ENCODE data around the gene SPEM2. TPM values are rescaled to one million over a fixed set of nuclear protein-coding genes. Genes with fewer than 3 reads are reported as not detected.

Gene SPEM2
- total and polyA plus RNA-seq, 2 of the 4 experiments (the other 2 are of a cell fraction): not detected

- TF ChIP-seq, protein P1, sequence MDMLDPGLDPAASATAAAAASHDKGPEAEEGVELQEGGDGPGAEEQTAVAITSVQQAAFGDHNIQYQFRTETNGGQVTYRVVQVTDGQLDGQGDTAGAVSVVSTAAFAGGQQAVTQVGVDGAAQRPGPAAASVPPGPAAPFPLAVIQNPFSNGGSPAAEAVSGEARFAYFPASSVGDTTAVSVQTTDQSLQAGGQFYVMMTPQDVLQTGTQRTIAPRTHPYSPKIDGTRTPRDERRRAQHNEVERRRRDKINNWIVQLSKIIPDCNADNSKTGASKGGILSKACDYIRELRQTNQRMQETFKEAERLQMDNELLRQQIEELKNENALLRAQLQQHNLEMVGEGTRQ (IDR thresholded peaks at IDR 0.05; ENCODE audit: low read depth, low read length): no peak
- TF ChIP-seq NFE2L2 (IDR thresholded peaks at IDR 0.05; ENCODE audit: low read depth, low read length): no peak
- TF ChIP-seq RCOR1 (IDR thresholded peaks at IDR 0.05; ENCODE audit: insufficient replicate concordance, low read length): no peak
Measured at GRCh38 chr17:7396147-7396546, 29.3 kb upstream of the SPEM2 start (continued).

DNA sequence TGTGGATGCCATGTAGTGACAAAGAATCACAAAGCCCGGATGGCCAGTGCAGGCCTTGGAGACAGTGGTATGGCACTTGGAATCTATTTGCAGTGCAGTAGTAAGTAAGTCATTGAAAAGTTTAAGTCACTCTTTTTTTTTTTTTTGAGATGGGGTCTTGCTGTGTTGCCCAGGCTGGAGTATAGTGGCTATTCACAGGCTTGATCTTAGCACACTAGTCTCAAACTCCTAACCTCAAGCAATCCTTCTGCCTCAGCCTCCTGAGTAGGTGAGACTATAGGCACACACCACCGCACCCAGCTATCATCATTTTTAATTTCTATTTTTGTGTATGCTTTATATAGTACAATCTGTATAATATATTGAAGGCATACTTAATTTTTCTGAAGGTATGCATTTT, 26.8 kb upstream of the SPEM2 start:
- no peak overlapping the region for H2BK5ac ChIP-seq (ENCODE audit: low read depth, low read length, poor library complexity, severe bottlenecking)
- no peak overlapping the region for H3K4me3 ChIP-seq (ENCODE audit: insufficient read depth, low read depth, low read length)
- no peak overlapping the region for H3K14ac ChIP-seq (replicated peaks; ENCODE audit: low read depth, low read length)
- BruUV-seq (replicated peaks): no TSS peak
- no peak overlapping the region for H3K23ac ChIP-seq (ENCODE audit: low read depth, low read length)
- H3K9me1 ChIP-seq (ENCODE audit: insufficient read depth, low read length): peaks cover 4% of the 10 kb centered on the region; the same call in 1 of the 2 replicates
- no peak overlapping the region for H4K91ac ChIP-seq (ENCODE audit: insufficient read depth, low read depth, low read length)
- intact Hi-C loops (cut with micrococcal nuclease): no loop called here
- no peak overlapping the region for H2BK20ac ChIP-seq (ENCODE audit: low read depth, low read length)
- H3K18ac ChIP-seq (ENCODE audit: low read depth, low read length): no peak overlapping the region
- H2AK5ac ChIP-seq (ENCODE audit: low read depth, low read length): no peak overlapping the region
- H3K36me3 ChIP-seq (ENCODE audit: control insufficient read depth, insufficient read depth, low read length): no peaks in the 10 kb centered on the region
- no peaks in the 10 kb centered on the region for H4K20me1 ChIP-seq (ENCODE audit: insufficient read depth, low read length)
- no peak for ATAC-seq (ENCODE audit: low read depth)
- H4K5ac ChIP-seq (ENCODE audit: low read depth, low read length): no peak overlapping the region
- CTCF ChIA-PET: interaction anchor here (0.6 kb wide), 1 partner anchor 43 kb away, joined by 5 read pairs; no protein-coding TSS in a partner anchor
- no peak overlapping the region for H3K4ac ChIP-seq (ENCODE audit: low read depth, low read length)
- H3K9me3 ChIP-seq (ENCODE audit: control insufficient read depth, insufficient read depth, low read length): no peaks in the 10 kb centered on the region
- H2BK120ac ChIP-seq (ENCODE audit: low read depth, low read length): no peak overlapping the region
- H3K56ac ChIP-seq (ENCODE audit: extremely low read depth, insufficient read depth, low read length): no peak overlapping the region
- H4K8ac ChIP-seq (ENCODE audit: low read depth in 2 of 2, low read length in 2 of 2): no peak overlapping the region
- in situ Hi-C loops (cut with MboI; ENCODE audit: low sequenced_read_pairs): no loop called here
- WGBS, 2 experiments (ENCODE audit: extremely low coverage in 2 of 2, insufficient read length in 1 of 2): no CpG with 5 or more reads among the region's 2 CpGs
- H3K27ac ChIP-seq (ENCODE audit: insufficient read depth, low read length): no peak overlapping the region
- peaks cover 15 to 32% of the 10 kb centered on the region in 2 experiments for H3K79me1 ChIP-seq (ENCODE audit: low read depth in 1 of 2, low read length in 2 of 2)
- H3K4me2 ChIP-seq (ENCODE audit: low read depth, low read length): no peak overlapping the region
- no peak overlapping the region for H3K9ac ChIP-seq (ENCODE audit: low read depth, low read length)
- DNase-seq: no peak
- H2BK15ac ChIP-seq (ENCODE audit: low read depth, low read length): no peak overlapping the region
- no peak overlapping the region for H2AK9ac ChIP-seq (replicated peaks; ENCODE audit: low read depth, low read length, poor library complexity)
- H3K27me3 ChIP-seq (ENCODE audit: control insufficient read depth, insufficient read depth, low read length): no peaks in the 10 kb centered on the region
- POLR2A ChIA-PET (ENCODE audit: unreplicated experiment): no interaction called here
- no peak overlapping the region for H2AFZ ChIP-seq (replicated peaks; ENCODE audit: low read length, poor library complexity)
- dilution Hi-C loops (cut with HindIII; ENCODE audit: low sequenced_read_pairs, unreplicated experiment): no loop called here
- H3K4me1 ChIP-seq (ENCODE audit: control insufficient read depth, insufficient read depth, low read length): peaks cover 8% of the 10 kb centered on the region
- TF ChIP-seq RAD21 (IDR thresholded peaks at IDR 0.05; ENCODE audit: low read length) (no peak), RCOR1 (IDR thresholded peaks at IDR 0.05; ENCODE audit: insufficient replicate concordance, low read length) (no peak), RFX5 (IDR thresholded peaks at IDR 0.05; ENCODE audit: low read depth, low read length) (no peak), CEBPB (IDR thresholded peaks at IDR 0.05; ENCODE audit: low read depth, low read length) (no peak), FOS (IDR thresholded peaks at IDR 0.05; ENCODE audit: low read depth, low read length) (no peak), POLR2A (IDR thresholded peaks at IDR 0.05; ENCODE audit: low read depth, low read length) (no peak), MAZ (IDR thresholded peaks at IDR 0.05; ENCODE audit: borderline replicate concordance, low read depth, low read length) (no peak), SMC3 (IDR thresholded peaks at IDR 0.05; ENCODE audit: low read depth, low read length) (no peak), MAFK (IDR thresholded peaks at IDR 0.05; ENCODE audit: low read depth, low read length) (no peak), CHD1 (IDR thresholded peaks at IDR 0.05; ENCODE audit: low read depth, low read length) (no peak), CTCF (conservative IDR thresholded peaks at IDR 0.05; ENCODE audit: low read depth, low read length) (no peak), BHLHE40 (IDR thresholded peaks at IDR 0.05; ENCODE audit: low read depth, low read length) (no peak), MXI1 (IDR thresholded peaks at IDR 0.05; ENCODE audit: borderline replicate concordance, low read depth, low read length) (no peak)
- TF ChIP-seq, protein P1 (IDR thresholded peaks at IDR 0.05; ENCODE audit: low read depth, low read length): no peak
